Heart left ventricle (tissue), 16 donors: Measurements from ENCODE around the gene DDHD1. TPM values are rescaled to one million over a fixed set of nuclear protein-coding genes. Genes with fewer than 3 reads are reported as not detected.

Source experiments
- ATAC-seq, 4 donors: fragments of 200-7000 bp; cut with Tn5 transposase; one replicate each; pipeline ENCODE4 v1.9.1; 2020 to 2022; ENCODE audit warnings: moderate library complexity in 4 of 4, mild to moderate bottlenecking in 3 of 4, moderate number of reproducible peaks in 1 of 4
- DNase-seq, 5 donors: peaks; one replicate each; pipeline ENCODE4 v3.0.0-alpha.2; 2020
- H3K27ac ChIP-seq, 12 donors: fragments of 200-600 bp; sonication (generic) in 4 of 12; one replicate each; pipeline versions ENCODE4 v1.5.0 to v1.8.0; 2016 to 2022; ENCODE audit warnings: mild to moderate bottlenecking in 2 of 12
- H3K27me3 ChIP-seq, 9 donors: fragments of 200-600 bp; sonication (generic) in 2 of 9; one replicate each; pipeline versions ENCODE4 v1.5.1 to v1.8.0; 2016 to 2022; ENCODE audit warnings: mild to moderate bottlenecking in 3 of 9
- H3K36me3 ChIP-seq, 9 donors: fragments of 200-600 bp; sonication (generic) in 2 of 9; one replicate each; pipeline versions ENCODE4 v1.5.0 to v1.8.0; 2018 to 2022; ENCODE audit warnings: mild to moderate bottlenecking in 2 of 9
- H3K4me1 ChIP-seq, 12 donors: fragments of 200-600 bp; sonication (generic) in 4 of 12; one replicate each; pipeline versions ENCODE4 v1.5.0 to v1.8.0; 2016 to 2022; ENCODE audit warnings: mild to moderate bottlenecking in 3 of 12
- H3K4me3 ChIP-seq, 12 donors: fragments of 200-600 bp; sonication (generic) in 4 of 12; one replicate each; pipeline versions ENCODE4 v1.5.0 to v1.8.0; 2017 to 2022; ENCODE audit warnings: mild to moderate bottlenecking in 9 of 12, moderate library complexity in 4 of 12
- H3K9me3 ChIP-seq, 12 donors: fragments of 200-600 bp; sonication (generic) in 4 of 12; one replicate each; pipeline versions ENCODE4 v1.5.0 to v1.8.0; 2016 to 2022; ENCODE audit warnings: mild to moderate bottlenecking in 1 of 12
- CTCF ChIP-seq, 12 donors: fragments of 200-600 bp; sonication (generic) in 4 of 12; IDR thresholded peaks; one replicate each; pipeline versions ENCODE4 v1.5.0 to v1.8.0; 2018 to 2022; ENCODE audit warnings: antibody characterized with exemption in 12 of 12, mild to moderate bottlenecking in 5 of 12
- POLR2A ChIP-seq, 2 donors: fragments of 450-650 bp; IDR thresholded peaks; one replicate each; pipeline ENCODE4 v1.6.1; 2017; ENCODE audit warnings: antibody characterized with exemption in 2 of 2, mild to moderate bottlenecking in 2 of 2, moderate library complexity in 2 of 2
- WGBS, 4 donors: extraction: QIAGEN DNeasy Blood & Tissue Kit in 2 of 4; methylation state at CpG; one replicate each; pipeline versions ENCODE4 v1.1.5 to v1.1.7; 2013 to 2018; 5-methylcytosine and 5-hydroxymethylcytosine counted together
- intact Hi-C, 10 donors: fragments of 100-400 bp; cut with DNase I; formaldehyde crosslinking; loops; one replicate each; pipeline versions ENCODE4 v1.11.1 to v1.14.2; 2022
- long read RNA-seq, 3 donors: library from polyadenylated mRNA; unstranded; transcript quantifications; one replicate each; pipeline ENCODE4 v2.0.0, GENCODE V29; 2020 to 2021
- polyA plus RNA-seq, 2 donors: library from polyadenylated mRNA; stranded (reverse); fragments of 200-250 nt; gene quantifications; one replicate each; pipeline ENCODE4 v1.2.3, GENCODE V29; 2013
- total RNA-seq, 9 donors: library from RNA; depleted of rRNA in 2 of 9; stranded (reverse); fragments of >200 nt in 2 of 9; fragmentation: NEBNext Ultra II Directional in 3 of 9; extraction: Animal tissue kit (Norgen Biotek cat#: 25700) in 3 of 9; gene quantifications; one replicate each; pipeline versions ENCODE4 v1.1.0 to v1.2.4, GENCODE V29; 2016 to 2023
- donor health status: ischemic (EF 13 %, LVEDD 7.1; RV severe dilation, severe dysfunction).
- donor health status: healthy with polysubstance abuse.
- donor health status: DM: no; HTN: yes; CAD: no.
- donor health status: DM: no; HTN: no; CAD: no.
- donor health status: ischemic (EF 25% LVEDD 6.9; RV normal size, moderate dysfunction).
- donor health status: ischemic (EF 25% LVEDD 5.7; RV mildly dilated, moderate dysfunction).
- donor health status: healthy.
- donor health status: DM: yes; HTN: yes; CAD: no.
- donor health status: ischemic (EF 35%, LVEDD 5.7; RV mildly dilated, moderate dysfunction).
- donor health status: nonischemic (EF 11% LVEDD 7.7; RV severe dilation, severe dysfunction).
- donor health status: DM: yes; HTN: yes; CAD: no.
- donor health status: PGD.
- donor health status: ischemic (EF 29% LVEDD 5.4; RV normal size, mild dysfunction).
- donor health status: nonischemic (EF 23%, LVEDD 6.1; RV moderate dilation, normal function).

Gene DDHD1
- total RNA-seq: 10 to 100 TPM in 2 of 9 donors, 1 to 10 TPM in 7; 5.9 to 12.1 (median 7.8) TPM
- 1 to 10 TPM; 3.5 TPM for polyA plus RNA-seq
- long read RNA-seq, donor 1, full-length matches to known transcripts: 14 of 20 reads
- long read RNA-seq, donor 1, partial matches to known transcripts: 1 of 20 reads
- long read RNA-seq, donor 1, other reads (novel, unspliced or antisense): 5 of 20 reads
- long read RNA-seq, donor 2, full-length matches to known transcripts: 12 of 34 reads
- long read RNA-seq, donor 2, partial matches to known transcripts: 13 of 34 reads
- long read RNA-seq, donor 2, other reads (novel, unspliced or antisense): 9 of 34 reads
- long read RNA-seq, donor 3, full-length matches to known transcripts: 27 of 35 reads
- long read RNA-seq, donor 3, partial matches to known transcripts: 1 of 35 reads
- long read RNA-seq, donor 3, other reads (novel, unspliced or antisense): 7 of 35 reads

- peak within 1 kb of the TSS; percentile 80 to 95 (median 89) for H3K27ac ChIP-seq
- H3K36me3 ChIP-seq: no peaks in the 10 kb centered on the region
- TF ChIP-seq POLR2A (IDR thresholded peaks at IDR 0.05) (peak in 1 of 2 donors; percentile 64), CTCF (IDR thresholded peaks at IDR 0.05) (no peak)
- H3K9me3 ChIP-seq: no peaks in the 10 kb centered on the region
- peak; percentile 75 to 92 (median 85) for DNase-seq
- intact Hi-C loops: loop anchor here in 2 of 10 donors (5.0 to 10.0 kb wide), 4 partner anchors 142 to 448 kb away; partner anchors contain the start of gene PSMC6 (in 1 of the 2)
- WGBS, 4 donors: 2 to 3% (median 2%) methylated on average over 33 to 93 of the region's 93 CpGs
- H3K27me3 ChIP-seq: no peaks in the 10 kb centered on the region
- peak within 1 kb of the TSS; percentile 58 to 96 (median 88) for H3K4me3 ChIP-seq
- peaks cover 0 to 42% (median 15%) of the 10 kb centered on the region in 12 donors for H3K4me1 ChIP-seq
- ATAC-seq: peak; percentile 66 to 96 (median 92)
Observed at GRCh38 chr14:53152887-53153701, at the start of gene DDHD1. DDHD1 (minus strand) TSS chr14:53153323; CDS start chr14:53153098, 225 bp downstream.

- Histone ChIP-seq H3K9me3 (no peaks in the 10 kb centered on the region), H3K36me3 (no peaks in the 10 kb centered on the region), H3K27ac (no peak overlapping the region), H3K4me1 (no peaks in the 10 kb centered on the region), H3K4me3 (no peak overlapping the region), H3K27me3 (no peaks in the 10 kb centered on the region)
- ATAC-seq: no peak
- TF ChIP-seq CTCF (IDR thresholded peaks at IDR 0.05): no peak
- 84 to 91% (median 89%) methylated on average over 5 of the region's 5 CpGs for WGBS, 4 donors
- intact Hi-C loops: no loop called here
- DNase-seq: no peak
Observed at GRCh38 chr14:53195949-53196348, 42.8 kb upstream of the DDHD1 start.

GRCh38 chr14:53193193-53193592 lies 40.1 kb upstream of the DDHD1 start:
- DNase-seq (no peak), ATAC-seq (no peak)
- Histone ChIP-seq H3K36me3 (no peaks in the 10 kb centered on the region), H3K4me3 (no peak overlapping the region), H3K27me3 (no peaks in the 10 kb centered on the region), H3K9me3 (no peaks in the 10 kb centered on the region), H3K4me1 (no peaks in the 10 kb centered on the region), H3K27ac (no peak overlapping the region)
- TF ChIP-seq CTCF (IDR thresholded peaks at IDR 0.05) (no peak), POLR2A (IDR thresholded peaks at IDR 0.05) (no peak)
- intact Hi-C loops: no loop called here
- WGBS, 4 donors: 57 to 78% (median 69%) methylated on average over 7 of the region's 7 CpGs
